PFSK-1 (cell line): ENCODE results near the gene CUX1.

Experiments used
- FOXP2 ChIP-seq: optimal IDR thresholded peaks from 2 replicates; pipeline ENCODE3; 2011; ENCODE audit warnings: borderline replicate concordance, control low read depth, inconsistent platforms; ENCODE audit not compliant: insufficient read depth; ENCODE audit errors: extremely low read length, extremely low read depth
- POLR2AphosphoS5 ChIP-seq: IDR thresholded peaks from 2 replicates; pipeline ENCODE4 v1.6.1; 2012; ENCODE audit warnings: low read depth, mild to moderate bottlenecking, control low read depth, low read length, moderate library complexity
- REST ChIP-seq, 2 experiments: IDR thresholded peaks; 2 replicates each; pipeline versions ENCODE4 v1.6.1 to v1.8.0; 2011 to 2012; ENCODE audit warnings: low read depth in 2 of 2, low read length in 2 of 2, control low read depth in 1 of 2, inconsistent platforms in 1 of 2, mild to moderate bottlenecking in 1 of 2, moderate library complexity in 1 of 2; ENCODE audit not compliant: insufficient read depth in 1 of 2
- TAF1 ChIP-seq: IDR thresholded peaks from 2 replicates; pipeline ENCODE4 v1.6.1; 2012; ENCODE audit warnings: low read length, control low read depth, borderline replicate concordance; ENCODE audit not compliant: insufficient read depth

- TF ChIP-seq POLR2AphosphoS5 (no peak), FOXP2 (no peak), REST (IDR thresholded peaks at IDR 0.05; ENCODE audit: insufficient read depth in 1 of 2, low read depth in 2 of 2, low read length in 2 of 2) (no peak), TAF1 (no peak)
Observed at GRCh38 chr7:102169651-102170392, 352.4 kb downstream of the CUX1 start.
